Heart left ventricle (tissue), 16 donors: ENCODE results near the gene CUL4A. TPM values are rescaled to one million over a fixed set of nuclear protein-coding genes. Genes with fewer than 3 reads are reported as not detected.
"Not testable (repeated sequence)": the region's sequence is repeated elsewhere in the genome, so short reads cannot be mapped to it uniquely, and the experiment has no call there.

Source experiments
- ATAC-seq, 4 donors: fragments of 200-7000 bp; cut with Tn5 transposase; one replicate each; pipeline ENCODE4 v1.9.1; 2020 to 2022; ENCODE audit warnings: moderate library complexity in 4 of 4, mild to moderate bottlenecking in 3 of 4, moderate number of reproducible peaks in 1 of 4
- DNase-seq, 5 donors: peaks; one replicate each; pipeline ENCODE4 v3.0.0-alpha.2; 2020
- H3K27ac ChIP-seq, 12 donors: fragments of 200-600 bp; sonication (generic) in 4 of 12; one replicate each; pipeline versions ENCODE4 v1.5.0 to v1.8.0; 2016 to 2022; ENCODE audit warnings: mild to moderate bottlenecking in 2 of 12
- H3K27me3 ChIP-seq, 9 donors: fragments of 200-600 bp; sonication (generic) in 2 of 9; one replicate each; pipeline versions ENCODE4 v1.5.1 to v1.8.0; 2016 to 2022; ENCODE audit warnings: mild to moderate bottlenecking in 3 of 9
- H3K36me3 ChIP-seq, 9 donors: fragments of 200-600 bp; sonication (generic) in 2 of 9; one replicate each; pipeline versions ENCODE4 v1.5.0 to v1.8.0; 2018 to 2022; ENCODE audit warnings: mild to moderate bottlenecking in 2 of 9
- H3K4me1 ChIP-seq, 12 donors: fragments of 200-600 bp; sonication (generic) in 4 of 12; one replicate each; pipeline versions ENCODE4 v1.5.0 to v1.8.0; 2016 to 2022; ENCODE audit warnings: mild to moderate bottlenecking in 3 of 12
- H3K4me3 ChIP-seq, 12 donors: fragments of 200-600 bp; sonication (generic) in 4 of 12; one replicate each; pipeline versions ENCODE4 v1.5.0 to v1.8.0; 2017 to 2022; ENCODE audit warnings: mild to moderate bottlenecking in 9 of 12, moderate library complexity in 4 of 12
- H3K9me3 ChIP-seq, 12 donors: fragments of 200-600 bp; sonication (generic) in 4 of 12; one replicate each; pipeline versions ENCODE4 v1.5.0 to v1.8.0; 2016 to 2022; ENCODE audit warnings: mild to moderate bottlenecking in 1 of 12
- CTCF ChIP-seq, 12 donors: fragments of 200-600 bp; sonication (generic) in 4 of 12; IDR thresholded peaks; one replicate each; pipeline versions ENCODE4 v1.5.0 to v1.8.0; 2018 to 2022; ENCODE audit warnings: antibody characterized with exemption in 12 of 12, mild to moderate bottlenecking in 5 of 12
- POLR2A ChIP-seq, 2 donors: fragments of 450-650 bp; IDR thresholded peaks; one replicate each; pipeline ENCODE4 v1.6.1; 2017; ENCODE audit warnings: antibody characterized with exemption in 2 of 2, mild to moderate bottlenecking in 2 of 2, moderate library complexity in 2 of 2
- WGBS, 4 donors: extraction: QIAGEN DNeasy Blood & Tissue Kit in 2 of 4; methylation state at CpG; one replicate each; pipeline versions ENCODE4 v1.1.5 to v1.1.7; 2013 to 2018; 5-methylcytosine and 5-hydroxymethylcytosine counted together
- intact Hi-C, 10 donors: fragments of 100-400 bp; cut with DNase I; formaldehyde crosslinking; loops; one replicate each; pipeline versions ENCODE4 v1.11.1 to v1.14.2; 2022
- long read RNA-seq, 3 donors: library from polyadenylated mRNA; unstranded; transcript quantifications; one replicate each; pipeline ENCODE4 v2.0.0, GENCODE V29; 2020 to 2021
- polyA plus RNA-seq, 2 donors: library from polyadenylated mRNA; stranded (reverse); fragments of 200-250 nt; gene quantifications; one replicate each; pipeline ENCODE4 v1.2.3, GENCODE V29; 2013
- total RNA-seq, 9 donors: library from RNA; depleted of rRNA in 2 of 9; stranded (reverse); fragments of >200 nt in 2 of 9; fragmentation: NEBNext Ultra II Directional in 3 of 9; extraction: Animal tissue kit (Norgen Biotek cat#: 25700) in 3 of 9; gene quantifications; one replicate each; pipeline versions ENCODE4 v1.1.0 to v1.2.4, GENCODE V29; 2016 to 2023
- donor health status: ischemic (EF 13 %, LVEDD 7.1; RV severe dilation, severe dysfunction).
- donor health status: healthy with polysubstance abuse.
- donor health status: DM: no; HTN: yes; CAD: no.
- donor health status: DM: no; HTN: no; CAD: no.
- donor health status: ischemic (EF 25% LVEDD 6.9; RV normal size, moderate dysfunction).
- donor health status: ischemic (EF 25% LVEDD 5.7; RV mildly dilated, moderate dysfunction).
- donor health status: healthy.
- donor health status: DM: yes; HTN: yes; CAD: no.
- donor health status: ischemic (EF 35%, LVEDD 5.7; RV mildly dilated, moderate dysfunction).
- donor health status: nonischemic (EF 11% LVEDD 7.7; RV severe dilation, severe dysfunction).
- donor health status: DM: yes; HTN: yes; CAD: no.
- donor health status: PGD.
- donor health status: ischemic (EF 29% LVEDD 5.4; RV normal size, mild dysfunction).
- donor health status: nonischemic (EF 23%, LVEDD 6.1; RV moderate dilation, normal function).

Gene CUL4A
- total RNA-seq (100 to 1,000 TPM in 7 of 9 donors, 10 to 100 TPM in 2; 86.7 to 121 (median 114) TPM), polyA plus RNA-seq (10 to 100 TPM; 29.7 to 82.1 TPM)
- long read RNA-seq, donor 1, full-length matches to known transcripts = 638 of 711 reads
- long read RNA-seq, donor 1, partial matches to known transcripts = 42 of 711 reads
- long read RNA-seq, donor 1, other reads (novel, unspliced or antisense) = 31 of 711 reads
- long read RNA-seq, donor 2, full-length matches to known transcripts = 640 of 757 reads
- long read RNA-seq, donor 2, partial matches to known transcripts = 63 of 757 reads
- long read RNA-seq, donor 2, other reads (novel, unspliced or antisense) = 54 of 757 reads
- long read RNA-seq, donor 3, full-length matches to known transcripts = 553 of 627 reads
- long read RNA-seq, donor 3, partial matches to known transcripts = 38 of 627 reads
- long read RNA-seq, donor 3, other reads (novel, unspliced or antisense) = 36 of 627 reads

- Histone ChIP-seq H3K4me1 (peaks cover 0 to 79% (median 63%) of the 10 kb centered on the region in 12 donors), H3K27me3 (no peaks in the 10 kb centered on the region), H3K4me3 (peak within 1 kb of the TSS; percentile 76 to 99 (median 92)), H3K36me3 (peaks cover 0 to 28% (median 14%) of the 10 kb centered on the region in 9 donors), H3K9me3 (no peaks in the 10 kb centered on the region), H3K27ac (peak within 1 kb of the TSS; percentile 98 to 100 (median 99))
- intact Hi-C loops = loop anchor here in 3 of 10 donors (5.0 to 10.0 kb wide), 3 partner anchors 52 to 57 kb away; partner anchors contain the start of gene PROZ (in 2 of the 3)
- DNase-seq = peak; percentile 81 to 89 (median 85)
- 0 to 4% (median 1%) methylated on average over 5 to 66 of the region's 66 CpGs for WGBS, 4 donors
- ATAC-seq = peak; percentile 22 to 80 (median 72)
- no peak for TF ChIP-seq CTCF (IDR thresholded peaks at IDR 0.05)
- no peak for TF ChIP-seq POLR2A (IDR thresholded peaks at IDR 0.05)
Measured at GRCh38 chr13:113209336-113209758, at the start of gene CUL4A. CUL4A (plus strand) TSS chr13:113209613; CDS start chr13:113209628, 15 bp downstream.

DNA sequence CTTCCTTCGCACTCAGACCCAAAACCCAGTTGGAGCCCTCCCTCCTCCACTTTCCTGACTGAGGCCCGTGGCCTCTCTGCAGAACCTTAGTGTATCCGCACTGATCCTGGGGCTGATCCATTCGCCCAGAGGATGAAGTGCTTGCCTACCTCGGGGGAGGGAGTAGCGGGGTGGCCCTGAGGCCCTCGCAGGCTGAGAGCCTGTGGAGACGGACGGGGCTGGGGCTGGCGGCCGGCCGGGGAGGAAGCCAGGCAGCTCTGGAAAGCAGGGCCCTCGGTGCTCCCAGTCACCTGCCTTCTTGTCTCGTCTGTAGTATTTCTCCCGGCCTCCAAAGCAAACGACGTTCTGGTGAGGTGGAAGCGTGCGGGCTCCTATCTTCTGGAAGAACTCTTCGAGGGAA is 49.7 kb upstream of the CUL4A start:
- Histone ChIP-seq H3K27me3 (peaks cover 0 to 24% (median 12%) of the 10 kb centered on the region in 9 donors), H3K4me3 (no peak overlapping the region), H3K36me3 (no peaks in the 10 kb centered on the region), H3K4me1 (peaks cover 0 to 3% (median 0%) of the 10 kb centered on the region in 12 donors), H3K9me3 (no peaks in the 10 kb centered on the region), H3K27ac (no peak overlapping the region)
- intact Hi-C loops = loop anchor here in 3 of 10 donors (5.0 to 10.0 kb wide), 3 partner anchors 43 to 48 kb away; partner anchors contain the start of genes CUL4A (in 2 of the 3) and PCID2 (in 2 of the 3)
- WGBS, 4 donors = 76 to 86% (median 85%) methylated on average over 20 of the region's 20 CpGs
- TF ChIP-seq CTCF (IDR thresholded peaks at IDR 0.05) = no peak
- no peak for TF ChIP-seq POLR2A (IDR thresholded peaks at IDR 0.05)
- ATAC-seq (no peak), DNase-seq (no peak)

DNA sequence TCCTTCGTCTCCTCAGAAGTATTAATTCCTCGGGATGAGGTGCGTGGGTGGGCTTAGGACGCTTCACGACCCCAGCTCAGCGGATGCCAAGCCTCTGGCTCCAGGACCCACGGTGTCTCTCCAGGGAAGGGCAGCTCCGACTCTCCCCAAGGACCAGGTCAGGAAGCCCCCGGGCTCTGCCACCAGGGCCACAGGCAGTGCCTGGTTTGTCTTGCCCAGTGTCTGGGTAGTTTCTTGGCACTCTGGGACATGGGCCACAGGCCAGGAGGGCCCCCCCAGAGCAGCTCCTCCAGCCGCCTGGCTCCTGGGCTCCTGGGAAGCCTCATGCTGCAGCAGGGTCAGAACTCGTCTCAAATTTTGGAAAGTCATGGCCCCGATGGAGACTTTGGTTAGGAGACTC is 48.4 kb upstream of the CUL4A start:
- DNase-seq = no peak
- Histone ChIP-seq H3K4me1 (peaks cover 0 to 3% (median 0%) of the 10 kb centered on the region in 12 donors), H3K27me3 (peaks cover 0 to 24% (median 12%) of the 10 kb centered on the region in 9 donors), H3K9me3 (no peaks in the 10 kb centered on the region), H3K4me3 (no peak overlapping the region), H3K36me3 (no peaks in the 10 kb centered on the region), H3K27ac (no peak overlapping the region)
- intact Hi-C loops = no loop called here
- ATAC-seq = no peak
- 65 to 77% (median 71%) methylated on average over 12 of the region's 12 CpGs for WGBS, 4 donors
- TF ChIP-seq CTCF (IDR thresholded peaks at IDR 0.05) (no peak), POLR2A (IDR thresholded peaks at IDR 0.05) (no peak)

GRCh38 chr13:113161433-113161832 is 48.0 kb upstream of the CUL4A start:
- DNase-seq = no peak
- 54 to 64% (median 56%) methylated on average over 16 of the region's 16 CpGs for WGBS, 4 donors
- no peak for TF ChIP-seq CTCF (IDR thresholded peaks at IDR 0.05)
- TF ChIP-seq POLR2A (IDR thresholded peaks at IDR 0.05) = no peak
- no peak for ATAC-seq
- no peaks in the 10 kb centered on the region for H3K9me3 ChIP-seq
- peaks cover 0 to 3% (median 0%) of the 10 kb centered on the region in 12 donors for H3K4me1 ChIP-seq
- no peak overlapping the region for H3K4me3 ChIP-seq
- H3K36me3 ChIP-seq = no peaks in the 10 kb centered on the region
- H3K27me3 ChIP-seq = peaks cover 0 to 24% (median 12%) of the 10 kb centered on the region in 9 donors
- H3K27ac ChIP-seq = no peak overlapping the region
- intact Hi-C loops = no loop called here

DNA sequence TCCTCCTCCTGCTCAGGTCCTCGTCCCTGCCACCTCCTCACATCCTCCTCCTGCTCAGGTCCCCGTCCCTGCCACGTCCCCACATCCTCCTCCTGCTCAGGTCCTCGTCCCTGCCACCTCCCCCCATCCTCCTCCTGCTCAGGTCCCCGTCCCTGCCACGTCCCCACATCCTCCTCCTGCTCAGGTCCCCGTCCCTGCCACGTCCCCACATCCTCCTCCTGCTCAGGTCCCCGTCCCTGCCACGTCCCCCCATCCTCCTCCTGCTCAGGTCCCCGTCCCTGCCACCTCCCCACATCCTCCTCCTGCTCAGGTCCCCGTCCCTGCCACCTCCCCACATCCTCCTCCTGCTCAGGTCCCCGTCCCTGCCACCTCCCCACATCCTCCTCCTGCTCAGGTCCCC is 47.4 kb upstream of the CUL4A start:
- ATAC-seq, intact Hi-C loops, H3K4me3 ChIP-seq, H3K27ac ChIP-seq, H3K36me3 ChIP-seq, H3K9me3 ChIP-seq, DNase-seq, H3K4me1 ChIP-seq: not testable (repeated sequence)
- H3K27me3 ChIP-seq = peaks cover 0 to 24% (median 12%) of the 10 kb centered on the region in 9 donors
- WGBS, 4 donors = 36 to 45% (median 40%) methylated on average over 4 to 12 of the region's 13 CpGs
